ENCODE data around the gene HJURP.

DNA sequence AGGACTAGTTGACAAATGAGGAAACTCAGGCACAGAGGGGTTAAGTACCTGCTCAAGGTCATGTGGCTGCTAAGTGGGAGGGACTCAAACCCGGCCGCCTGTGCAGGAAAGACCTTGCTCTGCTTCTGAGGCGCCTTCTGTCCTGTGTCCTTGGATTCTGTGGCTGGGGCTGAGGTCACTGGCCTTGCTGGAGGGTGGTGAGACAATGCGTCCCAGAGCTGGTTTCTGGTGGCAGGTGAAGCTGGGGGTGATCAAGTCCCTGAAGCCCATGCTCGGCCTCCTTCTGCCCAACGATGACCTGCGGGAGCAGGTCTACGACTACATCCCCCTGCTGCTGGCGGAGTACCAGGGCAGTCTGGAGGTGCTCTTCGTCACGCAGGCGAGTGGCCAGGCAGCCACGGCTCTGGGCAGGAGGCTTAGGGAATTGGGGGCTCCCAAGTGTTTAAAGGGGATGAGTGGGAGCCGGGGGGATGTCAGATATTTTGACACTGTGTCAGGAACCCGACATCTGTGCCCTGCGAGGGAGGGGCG is 60.1 kb downstream of the HJURP start:
- no peak for TF ChIP-seq POLR2A (IDR thresholded peaks at IDR 0.05)
- TF ChIP-seq, protein P1, sequence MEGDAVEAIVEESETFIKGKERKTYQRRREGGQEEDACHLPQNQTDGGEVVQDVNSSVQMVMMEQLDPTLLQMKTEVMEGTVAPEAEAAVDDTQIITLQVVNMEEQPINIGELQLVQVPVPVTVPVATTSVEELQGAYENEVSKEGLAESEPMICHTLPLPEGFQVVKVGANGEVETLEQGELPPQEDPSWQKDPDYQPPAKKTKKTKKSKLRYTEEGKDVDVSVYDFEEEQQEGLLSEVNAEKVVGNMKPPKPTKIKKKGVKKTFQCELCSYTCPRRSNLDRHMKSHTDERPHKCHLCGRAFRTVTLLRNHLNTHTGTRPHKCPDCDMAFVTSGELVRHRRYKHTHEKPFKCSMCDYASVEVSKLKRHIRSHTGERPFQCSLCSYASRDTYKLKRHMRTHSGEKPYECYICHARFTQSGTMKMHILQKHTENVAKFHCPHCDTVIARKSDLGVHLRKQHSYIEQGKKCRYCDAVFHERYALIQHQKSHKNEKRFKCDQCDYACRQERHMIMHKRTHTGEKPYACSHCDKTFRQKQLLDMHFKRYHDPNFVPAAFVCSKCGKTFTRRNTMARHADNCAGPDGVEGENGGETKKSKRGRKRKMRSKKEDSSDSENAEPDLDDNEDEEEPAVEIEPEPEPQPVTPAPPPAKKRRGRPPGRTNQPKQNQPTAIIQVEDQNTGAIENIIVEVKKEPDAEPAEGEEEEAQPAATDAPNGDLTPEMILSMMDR (IDR thresholded peaks at IDR 0.05 in 4 of 5, conservative IDR thresholded peaks at IDR 0.05 in 1 of 5) = no peak
